ENCODE results near the gene RNF126. TPM values are rescaled to one million over a fixed set of nuclear protein-coding genes. Genes with fewer than 3 reads are reported as not detected.

RNF126 gene
- total RNA-seq, 1 donor from 2014 or later: 21.2 TPM

DNA sequence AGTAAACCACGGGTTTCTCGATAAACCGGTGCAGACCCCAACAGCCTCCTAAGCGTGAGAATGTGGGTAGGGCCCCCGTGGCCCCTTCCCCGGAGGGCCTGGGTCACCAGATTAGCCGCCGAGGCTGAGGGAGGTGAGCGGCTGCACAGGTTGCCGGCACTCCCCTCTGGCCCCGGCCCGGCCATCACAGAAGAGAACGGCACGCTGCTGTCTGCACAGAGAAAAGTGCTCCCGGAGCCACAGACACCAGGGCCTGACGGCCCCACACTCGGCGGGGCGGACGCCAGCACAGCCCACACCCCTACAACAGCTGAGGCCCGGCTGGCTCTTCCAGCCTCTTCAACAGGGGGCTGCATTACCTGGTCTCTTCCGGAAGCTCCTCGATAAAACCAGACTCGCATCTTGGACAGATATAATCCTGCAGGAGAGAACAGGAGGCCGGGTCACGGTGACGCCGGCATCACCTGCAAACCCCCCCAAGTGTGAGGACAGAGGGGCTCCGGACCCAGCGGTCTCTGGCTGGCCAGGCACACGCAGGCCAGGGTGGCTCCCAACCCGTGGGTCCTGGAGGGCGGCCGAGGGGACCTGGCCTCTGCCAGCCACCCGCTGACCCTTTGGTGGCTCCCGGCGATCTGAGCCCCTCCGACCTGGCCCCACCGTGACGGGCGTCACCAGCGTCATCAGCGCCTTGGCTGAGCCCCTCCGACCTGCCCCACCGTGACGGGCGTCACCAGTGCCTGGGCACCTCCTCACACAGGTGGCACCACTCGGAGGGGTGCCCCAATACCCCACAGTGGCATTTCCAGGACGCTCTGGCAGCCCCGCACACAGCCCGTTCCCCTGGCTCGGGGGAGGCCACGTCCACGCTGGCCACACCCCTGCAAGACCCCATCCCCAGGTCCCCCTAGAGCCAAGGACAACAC, 10.3 kb downstream of the RNF126 start:
- DNase-seq (no peak), ATAC-seq (ENCODE audit: poor library complexity) (no peak)
- intact Hi-C loops (cut with DNase I): no loop called here

DNA sequence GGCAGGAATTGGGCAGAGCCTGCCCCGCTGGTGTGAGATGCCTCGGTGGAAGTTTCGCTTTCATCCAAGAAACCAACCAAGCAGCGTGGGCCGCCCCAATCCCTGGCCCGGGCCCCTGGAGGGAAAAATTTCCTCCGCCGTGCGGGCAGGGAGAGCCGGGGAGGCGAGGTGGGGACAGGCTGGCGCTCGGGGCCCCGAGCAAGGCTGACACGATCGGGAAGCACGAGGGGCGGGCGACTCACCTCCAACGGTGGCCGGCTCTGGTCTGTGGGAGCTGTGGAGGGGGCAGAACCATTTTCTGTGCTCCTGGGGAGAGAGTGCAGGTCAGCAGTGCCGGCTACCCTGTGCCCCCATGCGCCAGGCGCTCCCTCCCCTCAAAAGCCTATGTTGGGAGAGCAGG, 11.0 kb downstream of the RNF126 start:
- DNase-seq: no peak
- intact Hi-C loops (cut with DNase I): no loop called here
- ATAC-seq (ENCODE audit: poor library complexity): no peak

GRCh38 chr19:651114-651818, 11.7 kb downstream of the RNF126 start:
- intact Hi-C loops (cut with DNase I): no loop called here
- ATAC-seq (ENCODE audit: poor library complexity) (no peak), DNase-seq (no peak)

GRCh38 chr19:650121-650520, 12.9 kb downstream of the RNF126 start:
- ATAC-seq (ENCODE audit: poor library complexity) (no peak), DNase-seq (no peak)
- intact Hi-C loops (cut with DNase I): no loop called here

GRCh38 chr19:648904-649801, 13.9 kb downstream of the RNF126 start:
- DNase-seq (no peak), ATAC-seq (ENCODE audit: poor library complexity) (no peak)
- intact Hi-C loops (cut with DNase I): no loop called here

GRCh38 chr19:648305-648704, 14.7 kb downstream of the RNF126 start:
- intact Hi-C loops (cut with DNase I): no loop called here
- DNase-seq (no peak), ATAC-seq (ENCODE audit: poor library complexity) (no peak)

- intact Hi-C loops (cut with DNase I): no loop called here
- ATAC-seq (ENCODE audit: poor library complexity) (no peak), DNase-seq (no peak)
Measured at GRCh38 chr19:647566-648284, 15.3 kb downstream of the RNF126 start.

DNA sequence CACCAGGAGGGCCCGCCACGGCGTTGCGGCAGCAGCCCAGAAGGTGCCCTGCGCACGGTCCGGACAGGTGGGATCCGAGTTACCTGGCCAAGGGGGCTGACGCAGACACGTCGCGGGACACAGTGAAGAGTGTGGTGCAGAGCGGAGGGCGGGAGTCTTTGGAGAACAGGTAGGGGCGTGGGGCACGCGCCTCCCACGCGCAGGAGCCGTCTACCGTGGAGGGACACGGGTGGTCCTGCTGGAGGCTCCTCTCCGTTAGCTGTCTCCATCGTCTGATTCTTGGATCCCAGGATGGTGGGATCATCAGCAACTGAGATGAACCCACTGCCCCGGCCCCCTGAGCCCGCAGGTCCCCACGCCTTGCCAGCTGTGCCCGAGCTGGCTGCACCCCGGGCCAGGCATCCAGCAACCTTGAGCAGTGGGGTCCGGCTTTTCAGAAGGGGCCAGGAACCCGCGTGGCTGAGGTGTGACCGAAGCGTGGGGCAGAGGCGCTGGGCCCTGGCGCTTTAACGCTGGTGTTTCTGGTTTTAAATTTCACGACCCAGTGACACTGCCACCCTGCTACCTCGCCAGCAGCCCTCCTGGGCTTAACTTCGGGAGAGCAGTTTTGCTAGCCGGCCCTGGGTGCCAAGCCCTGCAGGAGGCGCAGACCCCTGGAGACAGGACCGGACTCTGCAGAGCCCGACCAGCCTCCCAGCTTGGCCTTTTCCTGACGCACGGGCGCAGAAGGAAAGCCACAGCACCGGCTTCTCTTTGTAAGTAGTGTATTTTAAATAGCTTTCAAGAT, 16.0 kb downstream of the RNF126 start:
- intact Hi-C loops (cut with DNase I): no loop called here
- DNase-seq: no peak
- no peak for ATAC-seq (ENCODE audit: poor library complexity)

GRCh38 chr19:645912-646778, 16.9 kb downstream of the RNF126 start:
- intact Hi-C loops (cut with DNase I): no loop called here
- ATAC-seq (ENCODE audit: poor library complexity): no peak
- no peak for DNase-seq

DNA sequence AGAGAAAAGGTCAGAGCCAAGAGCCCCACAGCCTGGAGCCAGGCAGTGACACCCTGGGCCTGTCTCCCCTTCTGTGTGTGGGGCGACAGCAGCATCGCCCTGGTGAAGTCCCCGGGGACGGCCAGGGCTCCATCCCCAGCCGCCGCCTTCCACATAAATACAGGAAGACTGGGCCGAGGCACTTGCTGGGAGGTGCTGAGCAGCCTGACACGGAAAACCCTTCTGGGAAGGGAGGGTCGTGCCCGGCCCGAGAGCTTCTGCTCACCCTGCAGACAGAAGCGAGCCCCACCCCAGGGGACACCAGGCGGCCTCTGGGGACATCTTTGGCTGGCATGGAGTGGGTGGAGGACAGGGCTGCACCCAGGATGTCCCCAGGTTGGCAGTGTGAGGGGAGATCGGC, 18.2 kb downstream of the RNF126 start:
- ATAC-seq (ENCODE audit: poor library complexity) (no peak), DNase-seq (no peak)
- intact Hi-C loops (cut with DNase I): no loop called here

DNA sequence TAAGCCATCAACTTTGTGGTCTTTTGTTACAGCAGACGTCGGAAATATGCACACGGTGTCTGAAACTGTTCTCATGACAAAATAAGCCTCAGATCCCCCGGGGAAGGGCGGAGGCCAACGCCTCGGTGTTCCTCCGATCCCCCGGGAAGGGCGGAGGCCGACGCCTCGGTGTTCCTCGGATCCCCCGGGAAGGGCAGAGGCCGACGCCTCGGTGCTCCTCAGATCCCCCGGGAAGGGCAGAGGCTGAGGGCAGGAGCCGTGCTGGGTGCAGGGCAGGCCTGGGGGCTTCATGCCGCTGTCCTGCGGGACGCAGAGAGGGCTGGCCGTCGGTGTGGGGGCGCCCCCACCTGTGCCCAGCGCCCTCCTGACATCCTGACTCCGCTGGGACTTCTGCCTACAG, 18.7 kb downstream of the RNF126 start:
- DNase-seq (no peak), ATAC-seq (ENCODE audit: poor library complexity) (no peak)
- intact Hi-C loops (cut with DNase I): no loop called here

DNA sequence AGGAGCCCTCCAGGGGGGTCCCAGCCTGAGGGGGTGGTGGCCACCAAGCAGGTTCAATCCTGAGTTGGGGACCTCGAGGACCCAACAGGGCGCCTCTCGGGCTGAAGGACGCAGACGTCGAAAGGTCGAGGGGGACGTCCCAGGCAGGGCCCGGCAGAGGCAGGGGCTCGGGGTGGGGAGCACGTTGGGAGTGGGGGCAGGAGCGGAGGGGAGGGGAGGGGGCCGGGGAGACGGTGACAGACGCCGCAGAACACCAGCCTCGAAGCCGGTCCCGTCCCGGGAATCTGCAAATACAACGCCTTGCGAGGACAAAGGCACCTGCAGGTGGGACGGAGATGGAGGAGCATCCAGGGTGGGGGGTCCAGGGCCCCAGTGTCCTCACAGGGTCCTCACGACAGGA, 19.3 kb downstream of the RNF126 start:
- DNase-seq (no peak), ATAC-seq (ENCODE audit: poor library complexity) (no peak)
- intact Hi-C loops (cut with DNase I): no loop called here

GRCh38 chr19:642767-643727, 20.0 kb downstream of the RNF126 start:
- intact Hi-C loops (cut with DNase I): no loop called here
- ATAC-seq (ENCODE audit: poor library complexity) (no peak), DNase-seq (no peak)

DNA sequence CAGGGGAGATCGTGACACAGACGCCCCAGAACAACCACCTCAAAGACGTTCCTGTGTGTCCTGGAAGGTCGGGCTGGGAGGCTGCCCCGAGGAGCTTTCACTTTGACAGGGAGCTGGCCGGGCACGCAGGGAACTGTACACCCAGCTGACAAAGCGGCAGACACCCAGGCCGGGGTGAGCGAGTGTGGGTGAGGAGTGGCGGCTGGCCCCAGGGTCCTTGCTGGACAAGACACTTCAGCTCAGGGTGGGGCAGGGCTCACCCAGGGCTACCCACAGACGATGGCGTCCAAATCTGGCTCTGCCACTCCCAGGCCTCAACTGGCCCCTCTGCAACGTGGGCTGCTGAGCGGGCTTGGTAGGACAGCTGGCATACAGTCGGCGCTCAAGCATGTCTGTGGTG, 21.3 kb downstream of the RNF126 start:
- DNase-seq: no peak
- intact Hi-C loops (cut with DNase I): no loop called here
- ATAC-seq (ENCODE audit: poor library complexity): no peak

- no peak for DNase-seq
Measured at GRCh38 chr19:640606-641189, 22.3 kb downstream of the RNF126 start.

GRCh38 chr19:640161-640558, 22.9 kb downstream of the RNF126 start:
- ATAC-seq (ENCODE audit: poor library complexity) (no peak), DNase-seq (no peak)
- intact Hi-C loops (cut with DNase I): no loop called here

More at GRCh38 chr19:640606-641189, 22.3 kb downstream of the RNF126 start:
- intact Hi-C loops (cut with DNase I): no loop called here
- ATAC-seq (ENCODE audit: poor library complexity): no peak
